K562 (cell line): Measurements from ENCODE around the gene LTA. TPM values are rescaled to one million over a fixed set of nuclear protein-coding genes. Genes with fewer than 3 reads are reported as not detected.

Experiments
- CBFA2T2 ChIP-seq: fragments of 450-650 bp; conservative IDR thresholded peaks from 2 replicates; pipeline ENCODE4 v1.6.1; 2017; ENCODE audit warnings: mild to moderate bottlenecking
- CXXC5 ChIP-seq: fragments of 250-450 bp; sonication (Bioruptor Pico); IDR thresholded peaks from 2 replicates; pipeline ENCODE4 v1.8.0; 2022; ENCODE audit warnings: inconsistent platforms, mild to moderate bottlenecking, moderate library complexity
- DPF2 ChIP-seq: fragments of 450-650 bp; IDR thresholded peaks from 2 replicates; pipeline ENCODE4 v1.6.1; 2016
- FOS ChIP-seq: IDR thresholded peaks from 3 replicates; pipeline ENCODE4 v1.6.1; 2011; ENCODE audit not compliant: insufficient read length; ENCODE audit errors: extremely low read depth
- GMEB1 ChIP-seq: fragments of 250-450 bp; sonication (Bioruptor Pico); IDR thresholded peaks from 2 replicates; pipeline ENCODE4 v1.4.0; 2020; ENCODE audit warnings: mild to moderate bottlenecking
- KLF1 ChIP-seq: fragments of 450-650 bp; IDR thresholded peaks from 2 replicates; pipeline ENCODE4 v1.6.1; 2016; ENCODE audit warnings: missing genetic modification characterization, missing compliant biosample characterization
- MTA1 ChIP-seq: fragments of 450-650 bp; IDR thresholded peaks from 2 replicates; pipeline ENCODE4 v1.6.1; 2017; ENCODE audit warnings: borderline replicate concordance
- NFRKB ChIP-seq: fragments of 450-650 bp; IDR thresholded peaks from 2 replicates; pipeline ENCODE4 v1.6.1; 2016; ENCODE audit warnings: low read depth
- SMAD3 ChIP-seq: fragments of 450-650 bp; formaldehyde crosslinking; conservative IDR thresholded peaks from 2 replicates; pipeline ENCODE4 v1.4.0; 2020; ENCODE audit warnings: mild to moderate bottlenecking
- SMC3 ChIP-seq: conservative IDR thresholded peaks from 2 replicates; pipeline ENCODE4 v1.6.1; 2011; ENCODE audit warnings: low read depth, low read length, improper control_type of control experiment; ENCODE audit not compliant: insufficient read depth
- TCF7L2 ChIP-seq: fragments of 150-350 bp; IDR thresholded peaks from 2 replicates; pipeline ENCODE4 v1.6.1; 2016; ENCODE audit warnings: low read depth, mild to moderate bottlenecking, low read length, moderate library complexity
- TEAD1 ChIP-seq, 2 experiments: fragments of 450-650 bp in 1 of 2; sonication (generic) in 1 of 2; formaldehyde crosslinking; IDR thresholded peaks; 2 replicates each; pipeline versions ENCODE4 v1.4.0 to v1.8.0; 2020 to 2022; ENCODE audit warnings: mild to moderate bottlenecking in 2 of 2, missing genetic modification reagents in 1 of 2
- USF1 ChIP-seq: sonication (generic); formaldehyde crosslinking; IDR thresholded peaks from 2 replicates; pipeline ENCODE4 v1.9.0; 2022; ENCODE audit warnings: mild to moderate bottlenecking, missing genetic modification reagents
- ZBTB40 ChIP-seq, 2 experiments: fragments of 450-650 bp in 1 of 2; sonication (generic) in 1 of 2; formaldehyde crosslinking in 1 of 2; IDR thresholded peaks; 2 replicates each; pipeline versions ENCODE4 v1.7.1 to v1.9.0; 2016 to 2022; ENCODE audit warnings: inconsistent platforms in 1 of 2, mild to moderate bottlenecking in 1 of 2, missing genetic modification reagents in 1 of 2
- ZNF140 ChIP-seq: fragments of 250-450 bp; sonication (Bioruptor Pico); IDR thresholded peaks from 2 replicates; pipeline ENCODE4 v1.8.0; 2021; ENCODE audit warnings: moderate library complexity, mild to moderate bottlenecking, inconsistent platforms
- ZNF316 ChIP-seq: fragments of 450-650 bp; IDR thresholded peaks from 2 replicates; pipeline ENCODE4 v1.6.1; 2016
- ZNF696 ChIP-seq: fragments of 250-450 bp; sonication (Bioruptor Pico); conservative IDR thresholded peaks from 2 replicates; pipeline ENCODE4 v1.4.0; 2020; ENCODE audit warnings: mild to moderate bottlenecking, moderate library complexity
- polyA plus RNA-seq, 8 experiments: library from polyadenylated mRNA; depleted of rRNA in 4 of 8; stranded (reverse) in 5 of 8; unstranded in 3 of 8; fragments of >200 nt; fragmentation: Nextera tagmentation in 2 of 8; fragmentation: Illumina TruSeq in 1 of 8; extraction: Ambion mirVana in 2 of 8; extraction: Trizol in 1 of 8; gene quantifications; 2 replicates each; pipeline versions ENCODE4 v1.2.1 to v1.2.3, GENCODE V29; 2011 to 2014; ENCODE audit warnings: inconsistent platforms in 1 of 8, missing spikeins in 1 of 8
- total RNA-seq, 7 experiments: library from RNA; depleted of rRNA in 6 of 7; stranded (reverse); fragments of >200 nt in 6 of 7; fragmentation: Illumina TruSeq in 2 of 7; extraction: Trizol in 2 of 7; gene quantifications; 2 replicates each; pipeline versions ENCODE4 v1.2.1 to v1.2.3, GENCODE V29; 2011 to 2021; ENCODE audit warnings: low replicate concordance in 1 of 7

The LTA gene
- total and polyA plus RNA-seq, 9 of the 15 experiments (the other 6 are each of a cell fraction or from before 2014, with no cell fraction given): 0.80 TPM; not detected in 8

- peak; percentile 92 for TF ChIP-seq ZBTB40 (IDR thresholded peaks at IDR 0.05)
- TF ChIP-seq ZBTB40 (CRISPR knock-in tag; IDR thresholded peaks at IDR 0.05): peak; percentile 37; the same call in 1 of the 2 replicates
- no peak for TF ChIP-seq TCF7L2
- TF ChIP-seq ZNF316: peak; percentile 73
- peak; percentile 95 for TF ChIP-seq MTA1
- peak; percentile 10 for TF ChIP-seq DPF2
- TF ChIP-seq SMC3: no peak
- peak; percentile 70; the same call in 1 of the 2 replicates for TF ChIP-seq SMAD3 (CRISPR knock-in tag)
- no peak for TF ChIP-seq FOS
- no peak; the same call in 1 of the 2 replicates for TF ChIP-seq USF1 (CRISPR knock-in tag)
- peak; percentile 35; the same call in 1 of the 2 replicates for TF ChIP-seq GMEB1 (CRISPR knock-in tag)
- no peak for TF ChIP-seq CBFA2T2
- TF ChIP-seq CXXC5 (CRISPR knock-in tag): peak; percentile 87
- TF ChIP-seq KLF1: peak; percentile 88
- no peak for TF ChIP-seq ZNF696 (CRISPR knock-in tag)
- TF ChIP-seq TEAD1 (CRISPR knock-in tag; IDR thresholded peaks at IDR 0.05): peak; percentile 65 to 91
- peak; percentile 100 for TF ChIP-seq NFRKB
- no peak for TF ChIP-seq ZNF140 (CRISPR knock-in tag)
These were observed 30.2 kb upstream of the LTA start, which contains the start of gene DDX39B (continued) for GRCh38 chr6:31541658-31542521.
